HCT116 (cell line): Measurements from ENCODE around the gene SEMA3B. TPM values are rescaled to one million over a fixed set of nuclear protein-coding genes. Genes with fewer than 3 reads are reported as not detected.

Experiments
- ATAC-seq: fragments of 200-7000 bp; cut with Tn5 transposase; 2 replicates; pipeline ENCODE4 v1.9.1; 2020; ENCODE audit warnings: mild to moderate bottlenecking, moderate library complexity
- BruUV-seq: library from RNA; stranded (reverse); fragments of 400-500 nt; replicated peaks from 2 replicates; lab custom pipeline; 2021; lab: Mats Ljungman, UMichigan
- CTCF ChIA-PET: fragments of 300-600 bp; sonication (Branson Sonifier 250); formaldehyde crosslinking; loops from one replicate; lab custom pipeline; 2021; ENCODE audit warnings: antibody characterized with exemption; lab: Charles Lee
- POLR2A ChIA-PET: fragments of 300-600, 350-600 bp; sonication (Branson Sonifier 250); formaldehyde crosslinking; loops from one replicate; lab custom pipeline; 2021; ENCODE audit warnings: antibody characterized with exemption; lab: Charles Lee
- RAD21 ChIA-PET, 2 experiments: fragments of 300-600 bp; sonication (Branson Sonifier 250); formaldehyde crosslinking; loops; one replicate each; lab custom pipeline; 2023; ENCODE audit warnings: low total read pairs in 2 of 2; ENCODE audit not compliant: uncharacterized antibody in 2 of 2, unreplicated experiment in 2 of 2, low non-redundant PET in 1 of 2; lab: Charles Lee
- DNase-seq: peaks from one replicate; pipeline ENCODE4 v3.0.0-alpha.2; 2010; ENCODE audit warnings: low read depth, low spot score
- H2AFZ ChIP-seq: fragments of 200-600 bp; shearing (Covaris generic), sonication (generic); 2 replicates; pipeline ENCODE4 v1.6.1; 2017; ENCODE audit warnings: low read depth, mixed run types, mixed read lengths, antibody characterized with exemption, low read length; ENCODE audit not compliant: poor library complexity, severe bottlenecking
- H3K27ac ChIP-seq: 2 replicates; pipeline ENCODE4 v1.5.1; 2012; ENCODE audit warnings: low read depth, low read length
- H3K27me3 ChIP-seq: fragments of 200-600 bp; sonication (generic); 2 replicates; pipeline ENCODE4 v1.6.1; 2016; ENCODE audit warnings: mixed run types, low read length, mixed read lengths; ENCODE audit not compliant: insufficient read depth
- H3K36me3 ChIP-seq, 2 experiments: fragments of 200-500 bp in 1 of 2; fragments of 200-600 bp in 1 of 2; sonication (Bioruptor generic) in 1 of 2; sonication (generic) in 1 of 2; 2 replicates each; pipeline versions ENCODE4 v1.5.1 to v1.6.1; 2014 to 2016; ENCODE audit warnings: low read length in 2 of 2, inconsistent platforms in 1 of 2, mixed read lengths in 1 of 2, mixed run types in 1 of 2; ENCODE audit not compliant: insufficient read depth in 2 of 2, control insufficient read depth in 1 of 2
- H3K4me1 ChIP-seq, 2 experiments: fragments of 200-600 bp in 1 of 2; sonication (generic) in 1 of 2; 2 replicates each; pipeline versions ENCODE4 v1.5.1 to v1.6.1; 2012 to 2017; ENCODE audit warnings: low read length in 2 of 2, inconsistent platforms in 1 of 2, mild to moderate bottlenecking in 1 of 2, mixed read lengths in 1 of 2, mixed run types in 1 of 2, moderate library complexity in 1 of 2; ENCODE audit not compliant: insufficient read depth in 2 of 2, control insufficient read depth in 1 of 2
- H3K4me2 ChIP-seq: fragments of 200-600 bp; sonication (generic); 2 replicates; pipeline ENCODE4 v1.6.1; 2017; ENCODE audit warnings: mixed run types, low read length, mixed read lengths
- H3K4me3 ChIP-seq, 2 experiments: fragments of 200-600 bp in 1 of 2; sonication (generic) in 1 of 2; replicated peaks in 1 of 2; 2 replicates each; pipeline ENCODE4 v1.5.1; 2011 to 2016; ENCODE audit warnings: low read length in 2 of 2, control low read depth in 1 of 2, low read depth in 1 of 2, mild to moderate bottlenecking in 1 of 2, mixed read lengths in 1 of 2, mixed run types in 1 of 2
- H3K79me2 ChIP-seq: fragments of 200-600 bp; sonication (generic); 2 replicates; pipeline ENCODE4 v1.6.1; 2017; ENCODE audit warnings: mild to moderate bottlenecking, mixed run types, low read length, moderate library complexity, mixed read lengths; ENCODE audit not compliant: insufficient read depth
- H3K9ac ChIP-seq: fragments of 200-600 bp; sonication (generic); 2 replicates; pipeline ENCODE4 v1.6.1; 2016; ENCODE audit warnings: low read length, mixed read lengths
- H3K9me2 ChIP-seq: fragments of 200-600 bp; sonication (generic), shearing (Covaris generic); 2 replicates; pipeline ENCODE4 v1.6.1; 2017; ENCODE audit warnings: mixed run types, mild to moderate bottlenecking, moderate library complexity; ENCODE audit not compliant: insufficient read depth
- H3K9me3 ChIP-seq, 2 experiments: fragments of 200-500 bp in 1 of 2; fragments of 200-600 bp in 1 of 2; sonication (Bioruptor generic) in 1 of 2; sonication (generic) in 1 of 2; 2 replicates each; pipeline ENCODE4 v1.6.1; 2014 to 2017; ENCODE audit warnings: low read length in 2 of 2, mixed read lengths in 2 of 2, inconsistent platforms in 1 of 2, low read depth in 1 of 2, mild to moderate bottlenecking in 1 of 2, mixed run types in 1 of 2, moderate library complexity in 1 of 2; ENCODE audit not compliant: control insufficient read depth in 1 of 2, insufficient read depth in 1 of 2
- H4K20me1 ChIP-seq: fragments of 200-600 bp; sonication (generic), shearing (Covaris generic); 2 replicates; pipeline ENCODE4 v1.6.1; 2017; ENCODE audit warnings: mixed run types, mild to moderate bottlenecking, moderate library complexity; ENCODE audit not compliant: insufficient read depth
- CEBPB ChIP-seq: IDR thresholded peaks from 2 replicates; pipeline ENCODE4 v1.6.1; 2012; ENCODE audit warnings: low read depth
- EGR1 ChIP-seq: IDR thresholded peaks from 2 replicates; pipeline ENCODE4 v1.6.1; 2012; ENCODE audit warnings: low read depth
- ELF1 ChIP-seq: IDR thresholded peaks from 2 replicates; pipeline ENCODE4 v1.6.1; 2012; ENCODE audit warnings: low read depth, borderline replicate concordance
- EZH2 ChIP-seq: fragments of 200-600 bp; sonication (generic); IDR thresholded peaks from 2 replicates; pipeline ENCODE4 v1.6.1; 2017; ENCODE audit warnings: antibody characterized with exemption, mixed run types
- EZH2phosphoT487 ChIP-seq: fragments of 200-600 bp; IDR thresholded peaks from 2 replicates; pipeline ENCODE4 v1.6.1; 2018; ENCODE audit warnings: antibody characterized with exemption, borderline replicate concordance
- FOSL1 ChIP-seq: IDR thresholded peaks from 2 replicates; pipeline ENCODE4 v1.6.1; 2012; ENCODE audit warnings: low read depth
- JUND ChIP-seq: IDR thresholded peaks from 2 replicates; pipeline ENCODE4 v1.6.1; 2012
- POLR2A ChIP-seq: IDR thresholded peaks from 2 replicates; pipeline ENCODE4 v1.7.0; 2011; ENCODE audit warnings: borderline replicate concordance; ENCODE audit not compliant: insufficient read depth, insufficient read length; ENCODE audit errors: extremely low read depth
- POLR2AphosphoS5 ChIP-seq: IDR thresholded peaks from 2 replicates; pipeline ENCODE4 v1.6.1; 2011; ENCODE audit warnings: mild to moderate bottlenecking, low read depth, low read length, moderate library complexity
- RAD21 ChIP-seq: IDR thresholded peaks from 2 replicates; pipeline ENCODE4 v1.6.1; 2012; ENCODE audit warnings: low read depth, mild to moderate bottlenecking
- REST ChIP-seq: IDR thresholded peaks from 2 replicates; pipeline ENCODE4 v1.6.1; 2012; ENCODE audit warnings: low read depth
- SIN3A ChIP-seq: IDR thresholded peaks from 2 replicates; pipeline ENCODE4 v1.6.1; 2012; ENCODE audit warnings: low read depth
- SP1 ChIP-seq: IDR thresholded peaks from 2 replicates; pipeline ENCODE4 v1.6.1; 2012; ENCODE audit warnings: low read depth
- SRF ChIP-seq: IDR thresholded peaks from 2 replicates; pipeline ENCODE4 v1.6.1; 2012; ENCODE audit warnings: low read depth
- TCF7L2 ChIP-seq: IDR thresholded peaks from 2 replicates; pipeline ENCODE4 v1.7.0; 2011; ENCODE audit warnings: borderline replicate concordance, inconsistent platforms; ENCODE audit not compliant: insufficient read depth, insufficient read length; ENCODE audit errors: extremely low read depth
- YY1 ChIP-seq: IDR thresholded peaks from 2 replicates; pipeline ENCODE4 v1.6.1; 2011; ENCODE audit warnings: low read length, low read depth, moderate library complexity, mild to moderate bottlenecking; ENCODE audit not compliant: insufficient replicate concordance; ENCODE audit errors: extremely low read depth
- ZFX ChIP-seq: fragments of 450-650 bp; IDR thresholded peaks from 2 replicates; pipeline ENCODE4 v1.6.1; 2017
- ZNF274 ChIP-seq: fragments of 200-500 bp; sonication (Bioruptor generic); IDR thresholded peaks from 2 replicates; pipeline ENCODE4 v1.6.1; 2014; ENCODE audit warnings: mild to moderate bottlenecking, low read depth, low read length, inconsistent platforms
- intact Hi-C: fragments of 100-400 bp; cut with micrococcal nuclease; formaldehyde crosslinking; loops from 2 replicates; pipeline ENCODE4 v1.10.0; 2022
- total RNA-seq: library from RNA; stranded (reverse); gene quantifications from one replicate; pipeline ENCODE4 v1.2.1, GENCODE V29; 2021; ENCODE audit not compliant: unreplicated experiment
- TF ChIP-seq, protein P1 (sequence below): IDR thresholded peaks from 2 replicates; pipeline ENCODE4 v1.6.1; 2012
- TF ChIP-seq, protein P2 (sequence below), 3 experiments: fragments of 200-600 bp in 1 of 3; sonication (generic) in 1 of 3; IDR thresholded peaks in 2 of 3; conservative IDR thresholded peaks in 1 of 3; 2 replicates each; pipeline ENCODE4 v1.5.1; 2012 to 2017; ENCODE audit warnings: low read depth in 2 of 3, low read length in 2 of 3, antibody characterized with exemption in 1 of 3, borderline replicate concordance in 1 of 3, control low read depth in 1 of 3, mild to moderate bottlenecking in 1 of 3, mixed read lengths in 1 of 3, mixed run types in 1 of 3, moderate library complexity in 1 of 3; ENCODE audit not compliant: insufficient read depth in 1 of 3

SEMA3B gene
- total RNA-seq, 1 experiment from 2014 or later, result 46.2 TPM

GRCh38 chr3:50259432-50260026, 9.4 kb upstream of the SEMA3B start:
- Histone ChIP-seq H3K27ac (peak overlapping the region; percentile 77), H3K9ac (peak overlapping the region; percentile 84), H3K27me3 (no peaks in the 10 kb centered on the region), H3K4me1 (peaks cover 29 to 58% of the 10 kb centered on the region in 2 experiments), H4K20me1 (no peaks in the 10 kb centered on the region), H2AFZ (no peak overlapping the region), H3K36me3 (peaks cover 11 to 15% of the 10 kb centered on the region in 2 experiments; a peak in 3 of 4 replicates), H3K9me2 (no peaks in the 10 kb centered on the region), H3K79me2 (no peaks in the 10 kb centered on the region), H3K4me3 (peak overlapping the region; percentile 25 to 64), H3K4me2 (peak overlapping the region; percentile 92), H3K9me3 (no peaks in the 10 kb centered on the region)
- intact Hi-C loops, result loop anchor here (2.0 kb wide), 1 partner anchor 65 kb away; no protein-coding TSS in a partner anchor
- ATAC-seq (peak; percentile 14), DNase-seq (no peak)
- ChIA-PET RAD21 (interaction anchor here (0.8 to 1.2 kb wide), 5 partner anchors 10 to 33 kb away, joined by 3 to 7 read pairs (median 4); no protein-coding TSS in a partner anchor), POLR2A (interaction anchor here (0.6 to 2.0 kb wide), 5 partner anchors 9 to 33 kb away, joined by 3 to 8 read pairs (median 3); partner anchors contain the start of genes GNAI2 and SEMA3B), CTCF (interaction anchor here (0.7 to 3.3 kb wide), 18 partner anchors 11 to 352 kb away, joined by 3 to 46 read pairs (median 4); partner anchors contain the start of genes CISH, GNAI2, HYAL3 and IFRD2)
- TF ChIP-seq SIN3A (no peak), JUND (no peak), REST (no peak), SRF (no peak), SP1 (no peak), TCF7L2 (no peak), CEBPB (no peak), ZFX (no peak), EZH2phosphoT487 (no peak), EGR1 (no peak), EZH2 (no peak), ZNF274 (no peak), POLR2AphosphoS5 (no peak), FOSL1 (no peak), POLR2A (no peak), YY1 (no peak), ELF1 (no peak), RAD21 (no peak)
- TF ChIP-seq, protein P1, sequence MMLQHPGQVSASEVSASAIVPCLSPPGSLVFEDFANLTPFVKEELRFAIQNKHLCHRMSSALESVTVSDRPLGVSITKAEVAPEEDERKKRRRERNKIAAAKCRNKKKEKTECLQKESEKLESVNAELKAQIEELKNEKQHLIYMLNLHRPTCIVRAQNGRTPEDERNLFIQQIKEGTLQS, result no peak
- TF ChIP-seq, protein P2, sequence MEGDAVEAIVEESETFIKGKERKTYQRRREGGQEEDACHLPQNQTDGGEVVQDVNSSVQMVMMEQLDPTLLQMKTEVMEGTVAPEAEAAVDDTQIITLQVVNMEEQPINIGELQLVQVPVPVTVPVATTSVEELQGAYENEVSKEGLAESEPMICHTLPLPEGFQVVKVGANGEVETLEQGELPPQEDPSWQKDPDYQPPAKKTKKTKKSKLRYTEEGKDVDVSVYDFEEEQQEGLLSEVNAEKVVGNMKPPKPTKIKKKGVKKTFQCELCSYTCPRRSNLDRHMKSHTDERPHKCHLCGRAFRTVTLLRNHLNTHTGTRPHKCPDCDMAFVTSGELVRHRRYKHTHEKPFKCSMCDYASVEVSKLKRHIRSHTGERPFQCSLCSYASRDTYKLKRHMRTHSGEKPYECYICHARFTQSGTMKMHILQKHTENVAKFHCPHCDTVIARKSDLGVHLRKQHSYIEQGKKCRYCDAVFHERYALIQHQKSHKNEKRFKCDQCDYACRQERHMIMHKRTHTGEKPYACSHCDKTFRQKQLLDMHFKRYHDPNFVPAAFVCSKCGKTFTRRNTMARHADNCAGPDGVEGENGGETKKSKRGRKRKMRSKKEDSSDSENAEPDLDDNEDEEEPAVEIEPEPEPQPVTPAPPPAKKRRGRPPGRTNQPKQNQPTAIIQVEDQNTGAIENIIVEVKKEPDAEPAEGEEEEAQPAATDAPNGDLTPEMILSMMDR (IDR thresholded peaks at IDR 0.05 in 2 of 3, conservative IDR thresholded peaks at IDR 0.05 in 1 of 3; ENCODE audit: borderline replicate concordance in 1 of 3, insufficient read depth in 1 of 3, low read depth in 2 of 3, low read length in 2 of 3), result no peak
- BruUV-seq, result no TSS peak
